GM23338 (cell line): Measurements from ENCODE around the gene RASGRF2.

Experiments used
- CREB1 ChIP-seq: fragments of 250-450 bp; sonication (Bioruptor Pico); IDR thresholded peaks from 2 replicates; pipeline ENCODE4 v1.5.0; 2020; ENCODE audit warnings: low read depth, mild to moderate bottlenecking, moderate library complexity
- CTCF ChIP-seq, 2 experiments: fragments of 200-600 bp in 1 of 2; sonication (generic) in 1 of 2; conservative IDR thresholded peaks; 2 replicates each; pipeline versions ENCODE4 v1.5.1 to v1.6.1; 2016 to 2017; ENCODE audit warnings: antibody characterized with exemption in 2 of 2, low read depth in 2 of 2, mild to moderate bottlenecking in 2 of 2, moderate library complexity in 1 of 2
- ETS1 ChIP-seq: IDR thresholded peaks from 2 replicates; pipeline ENCODE4 v1.6.1; 2016; ENCODE audit warnings: antibody characterized with exemption
- EZH2 ChIP-seq: fragments of 200-600 bp; sonication (generic); IDR thresholded peaks from one replicate; pipeline ENCODE4 v1.8.0; 2017; ENCODE audit warnings: antibody characterized with exemption, mild to moderate bottlenecking, low read depth; ENCODE audit not compliant: unreplicated experiment
- EZH2phosphoT487 ChIP-seq: fragments of 200-600 bp; sonication (generic); IDR thresholded peaks from one replicate; pipeline ENCODE4 v1.8.1; 2018; ENCODE audit warnings: antibody characterized with exemption; ENCODE audit not compliant: unreplicated experiment
- JUNB ChIP-seq: IDR thresholded peaks from one replicate; pipeline ENCODE4 v1.6.1; 2016; ENCODE audit warnings: antibody characterized with exemption; ENCODE audit not compliant: unreplicated experiment
- NANOG ChIP-seq: IDR thresholded peaks from 2 replicates; pipeline ENCODE4 v1.6.1; 2016; ENCODE audit warnings: antibody characterized with exemption, borderline replicate concordance
- POLR2AphosphoS5 ChIP-seq: IDR thresholded peaks from 2 replicates; pipeline ENCODE4 v1.6.1; 2016; ENCODE audit warnings: antibody characterized with exemption, low read depth
- REST ChIP-seq: IDR thresholded peaks from one replicate; pipeline ENCODE4 v1.6.1; 2018; ENCODE audit warnings: antibody characterized with exemption; ENCODE audit not compliant: unreplicated experiment
- STAT1 ChIP-seq: IDR thresholded peaks from one replicate; pipeline ENCODE4 v1.6.1; 2016; ENCODE audit warnings: antibody characterized with exemption; ENCODE audit not compliant: unreplicated experiment
- ZNF114 ChIP-seq: fragments of 250-450 bp; sonication (Bioruptor Pico); IDR thresholded peaks from 2 replicates; pipeline ENCODE4 v1.5.0; 2020; ENCODE audit warnings: mild to moderate bottlenecking, moderate library complexity
- ZNF331 ChIP-seq: fragments of 250-450 bp; sonication (Bioruptor Pico); IDR thresholded peaks from 2 replicates; pipeline ENCODE4 v1.5.0; 2020; ENCODE audit warnings: low read depth, mild to moderate bottlenecking, moderate library complexity
- ZNF462 ChIP-seq: fragments of 250-450 bp; sonication (Bioruptor Pico); IDR thresholded peaks from 2 replicates; pipeline ENCODE4 v1.5.0; 2020; ENCODE audit warnings: mild to moderate bottlenecking, moderate library complexity

- TF ChIP-seq EZH2 (no peak), CTCF (conservative IDR thresholded peaks at IDR 0.05; ENCODE audit: low read depth in 2 of 2) (no peak), EZH2phosphoT487 (no peak), POLR2AphosphoS5 (no peak), JUNB (no peak), REST (no peak), ETS1 (no peak), CREB1 (CRISPR knock-in tag) (no peak), STAT1 (no peak), ZNF114 (no peak), ZNF462 (no peak), ZNF331 (CRISPR knock-in tag) (no peak), NANOG (no peak)
These were observed 309.7 kb downstream of the RASGRF2 start for GRCh38 chr5:81269751-81270393.
